ENCODE measurements around the gene CFAP100.

DNA sequence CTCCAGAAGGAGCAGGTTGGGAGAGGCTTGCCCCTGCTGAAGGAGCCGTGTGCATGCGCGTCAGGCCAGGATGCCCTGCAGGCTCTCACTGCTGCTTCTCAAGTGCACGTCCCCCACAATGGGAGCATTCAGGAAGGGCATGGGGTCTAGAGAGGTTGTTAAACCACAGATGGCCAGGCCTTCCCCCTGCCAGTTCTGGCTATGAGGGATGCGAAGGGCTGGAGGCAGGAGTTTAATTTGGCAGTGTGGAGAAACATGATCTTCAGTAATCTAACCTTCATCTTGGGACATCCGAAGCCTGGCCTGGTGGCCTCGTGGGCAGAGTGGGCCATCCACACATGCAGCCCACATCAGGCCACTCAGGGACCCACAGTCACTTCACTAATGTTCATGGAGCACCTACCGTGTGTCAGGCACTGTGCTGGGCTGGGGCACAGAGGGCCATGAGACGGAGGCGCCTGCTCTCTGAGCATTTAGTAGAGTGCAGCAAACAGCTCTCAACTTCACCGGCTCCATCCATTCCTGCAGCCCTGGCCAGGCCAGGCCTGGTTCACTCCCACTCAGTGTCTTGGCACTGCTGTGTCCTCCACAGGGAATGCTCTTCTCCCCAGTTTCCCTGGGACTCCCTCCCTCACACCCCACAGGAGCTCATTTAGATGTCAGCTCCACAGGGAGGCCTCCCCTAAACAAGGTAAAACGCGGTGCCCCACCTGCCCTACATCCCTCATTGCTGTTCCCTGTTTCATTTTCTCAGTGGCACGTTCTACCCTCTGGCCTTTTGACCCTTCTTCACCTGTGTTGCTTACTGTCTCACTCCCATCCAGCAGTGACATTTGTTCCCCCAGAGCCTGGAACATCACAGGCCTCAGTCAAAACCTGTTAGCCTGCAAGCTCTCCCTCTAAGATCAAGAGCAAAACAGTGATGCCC, 4.0 kb downstream of the CFAP100 start:
- TF ChIP-seq GATA3 (IDR thresholded peaks at IDR 0.05; ENCODE audit: low read depth, low read length) (no peak), GATA2 (IDR thresholded peaks at IDR 0.05; ENCODE audit: low read depth, low read length) (no peak)
